ENCODE measurements around the gene DHX15.

DHX15 gene

GRCh38 chr4:24477919-24478318 is 106.4 kb downstream of the DHX15 start:
- no peak for DNase-seq
